H9 (cell line): ENCODE measurements around the gene NTN3. TPM values are rescaled to one million over a fixed set of nuclear protein-coding genes. Genes with fewer than 3 reads are reported as not detected.

Experiments
- DNase-seq: peaks from one replicate; pipeline ENCODE4 v3.0.0-alpha.2; 2017
- H2AFZ ChIP-seq: one replicate; pipeline ENCODE4 v1.6.1; 2013; ENCODE audit warnings: mild to moderate bottlenecking, low read length, control low read depth, moderate library complexity
- H2AK5ac ChIP-seq: 2 replicates; pipeline ENCODE4 v1.6.1; 2013; ENCODE audit warnings: low read length, control low read depth, mixed read lengths; ENCODE audit not compliant: insufficient read length
- H2BK120ac ChIP-seq: one replicate; pipeline ENCODE4 v1.6.1; 2013; ENCODE audit warnings: low read depth, mild to moderate bottlenecking, low read length, control low read depth, inconsistent platforms; ENCODE audit not compliant: poor library complexity, severe bottlenecking
- H2BK12ac ChIP-seq: 2 replicates; pipeline ENCODE4 v1.6.1; 2013; ENCODE audit warnings: low read length, control low read depth, mixed read lengths, low read depth; ENCODE audit not compliant: insufficient read length
- H2BK15ac ChIP-seq: 2 replicates; pipeline ENCODE4 v1.6.1; 2013; ENCODE audit warnings: low read depth, low read length, control low read depth
- H2BK20ac ChIP-seq: one replicate; pipeline ENCODE4 v1.6.1; 2013; ENCODE audit warnings: low read depth, mild to moderate bottlenecking, low read length, control low read depth, inconsistent platforms; ENCODE audit not compliant: poor library complexity, severe bottlenecking
- H2BK5ac ChIP-seq: 2 replicates; pipeline ENCODE4 v1.6.1; 2013; ENCODE audit warnings: low read length, control low read depth, mixed read lengths; ENCODE audit not compliant: insufficient read length
- H3K14ac ChIP-seq: 2 replicates; pipeline ENCODE4 v1.6.1; 2013; ENCODE audit warnings: low read length, control low read depth; ENCODE audit not compliant: insufficient read depth
- H3K18ac ChIP-seq: 2 replicates; pipeline ENCODE4 v1.6.1; 2013; ENCODE audit warnings: low read depth, mild to moderate bottlenecking, mixed read lengths, low read length, control low read depth; ENCODE audit not compliant: insufficient read length
- H3K23ac ChIP-seq: 2 replicates; pipeline ENCODE4 v1.6.1; 2013; ENCODE audit warnings: low read length, control low read depth, mixed read lengths, low read depth; ENCODE audit not compliant: insufficient read length
- H3K23me2 ChIP-seq: 2 replicates; pipeline ENCODE4 v1.6.1; 2013; ENCODE audit warnings: low read depth, mild to moderate bottlenecking, mixed read lengths, low read length, control low read depth; ENCODE audit not compliant: insufficient read length, poor library complexity, severe bottlenecking
- H3K27ac ChIP-seq: 2 replicates; pipeline ENCODE4 v1.5.1; 2013; ENCODE audit warnings: low read length, control low read depth, mixed read lengths, low read depth; ENCODE audit not compliant: insufficient read length
- H3K27me3 ChIP-seq: 2 replicates; pipeline ENCODE4 v1.6.1; 2013; ENCODE audit warnings: low read length, control low read depth, inconsistent platforms; ENCODE audit not compliant: insufficient read depth
- H3K4ac ChIP-seq: 2 replicates; pipeline ENCODE4 v1.6.1; 2013; ENCODE audit warnings: low read depth, mild to moderate bottlenecking, control low read depth, inconsistent platforms, low read length, moderate library complexity
- H3K4me1 ChIP-seq: 2 replicates; pipeline ENCODE4 v1.6.1; 2013; ENCODE audit warnings: low read length, control low read depth, inconsistent platforms; ENCODE audit not compliant: insufficient read depth
- H3K4me2 ChIP-seq: 2 replicates; pipeline ENCODE4 v1.6.1; 2013; ENCODE audit warnings: low read length, control low read depth, mixed read lengths; ENCODE audit not compliant: insufficient read length, insufficient read depth
- H3K56ac ChIP-seq: 2 replicates; pipeline ENCODE4 v1.6.1; 2013; ENCODE audit warnings: low read depth, mild to moderate bottlenecking, mixed read lengths, low read length, control low read depth; ENCODE audit not compliant: insufficient read length
- H3K79me1 ChIP-seq: 2 replicates; pipeline ENCODE4 v1.6.1; 2013; ENCODE audit warnings: low read depth, mild to moderate bottlenecking, moderate library complexity, low read length, control low read depth, inconsistent platforms; ENCODE audit not compliant: insufficient read depth, poor library complexity, severe bottlenecking
- H3K79me2 ChIP-seq: 2 replicates; pipeline ENCODE4 v1.6.1; 2013; ENCODE audit warnings: low read length, control low read depth, inconsistent platforms; ENCODE audit not compliant: insufficient read depth
- H3K9ac ChIP-seq: 2 replicates; pipeline ENCODE4 v1.6.1; 2013; ENCODE audit warnings: low read length, control low read depth, mixed read lengths; ENCODE audit not compliant: insufficient read length; ENCODE audit errors: extremely low read depth
- H3K9me3 ChIP-seq: one replicate; pipeline ENCODE4 v1.6.1; 2013; ENCODE audit warnings: low read depth, low read length, inconsistent platforms; ENCODE audit not compliant: control insufficient read depth
- H3T11ph ChIP-seq: one replicate; pipeline ENCODE4 v1.6.1; 2013; ENCODE audit warnings: mild to moderate bottlenecking, low read length, control low read depth, inconsistent platforms
- H4K20me1 ChIP-seq: one replicate; pipeline ENCODE4 v1.6.1; 2013; ENCODE audit not compliant: control insufficient read depth, insufficient read length, insufficient read depth
- H4K5ac ChIP-seq: 2 replicates; pipeline ENCODE4 v1.6.1; 2013; ENCODE audit warnings: low read depth, mild to moderate bottlenecking, mixed read lengths, low read length, control low read depth; ENCODE audit not compliant: insufficient read length
- H4K8ac ChIP-seq: replicated peaks from 2 replicates; pipeline ENCODE4 v1.6.1; 2013; ENCODE audit warnings: low read length, control low read depth, mixed read lengths, low read depth; ENCODE audit not compliant: insufficient read length
- H4K91ac ChIP-seq: 2 replicates; pipeline ENCODE4 v1.6.1; 2013; ENCODE audit warnings: low read depth, mild to moderate bottlenecking, moderate library complexity, mixed read lengths, low read length, control low read depth; ENCODE audit not compliant: insufficient read length
- H3K27ac Mint-ChIP-seq, 3 experiments: 2 replicates in 2 of 3; 3 replicates in 1 of 3; pipeline ENCODE4 v1.8.0; 2020 to 2021; ENCODE audit warnings: mixed read lengths in 3 of 3, mild to moderate bottlenecking in 1 of 3, moderate library complexity in 1 of 3
- H3K27me3 Mint-ChIP-seq: 2 replicates; pipeline ENCODE4 v1.8.0; 2021; ENCODE audit warnings: low read depth, mild to moderate bottlenecking, moderate library complexity, mixed read lengths
- H3K36me3 Mint-ChIP-seq, 3 experiments: 2 replicates in 2 of 3; 3 replicates in 1 of 3; pipeline ENCODE4 v1.8.0; 2020 to 2021; ENCODE audit warnings: low read depth in 3 of 3, mixed read lengths in 3 of 3; ENCODE audit not compliant: insufficient read depth in 1 of 3
- H3K4me1 Mint-ChIP-seq, 2 experiments: 2 replicates each; pipeline ENCODE4 v1.8.0; 2020; ENCODE audit warnings: mixed read lengths in 2 of 2
- H3K4me3 Mint-ChIP-seq, 2 experiments: 2 replicates in 1 of 2; 3 replicates in 1 of 2; pipeline ENCODE4 v1.8.0; 2020 to 2021; ENCODE audit warnings: mild to moderate bottlenecking in 2 of 2, mixed read lengths in 2 of 2, moderate library complexity in 1 of 2
- H3K9me3 Mint-ChIP-seq, 2 experiments: 2 replicates in 1 of 2; 3 replicates in 1 of 2; pipeline ENCODE4 v1.8.0; 2020; ENCODE audit warnings: mild to moderate bottlenecking in 2 of 2, mixed read lengths in 2 of 2, moderate library complexity in 1 of 2
- CTCF ChIP-seq: fragments of 200-600 bp; sonication (generic); conservative IDR thresholded peaks from 3 replicates; pipeline ENCODE4 v1.8.0; 2021; ENCODE audit warnings: antibody characterized with exemption, mild to moderate bottlenecking
- WGBS: extraction: QIAGEN DNeasy Blood & Tissue Kit; methylation state at CpG from one replicate; pipeline ENCODE4 v1.1.7; 2013; ENCODE audit warnings: missing lambda C conversion rate, low lambda C conversion rate, mixed read lengths; ENCODE audit not compliant: insufficient read length; ENCODE audit errors: extremely low coverage; 5-methylcytosine and 5-hydroxymethylcytosine counted together
- total RNA-seq: library from RNA; stranded (reverse); gene quantifications from 2 replicates; pipeline ENCODE4 v1.2.1, GENCODE V29; 2021

The NTN3 gene
- total RNA-seq, 1 experiment from 2014 or later = 1.3 TPM

GRCh38 chr16:2511128-2511800 lies 40.2 kb downstream of the NTN3 start:
- Histone ChIP-seq H4K91ac (no peak overlapping the region), H3K23me2 (peaks cover 14% of the 10 kb centered on the region), H2AFZ (no peak overlapping the region), H2BK20ac (no peak overlapping the region), H3K4me1 (peaks cover 3% of the 10 kb centered on the region; the same call in 1 of the 2 replicates), H4K5ac (no peak overlapping the region), H4K8ac (no peak overlapping the region), H3K27me3 (no peaks in the 10 kb centered on the region), H3T11ph (no peak overlapping the region), H3K9me3 (no peaks in the 10 kb centered on the region), H2BK15ac (no peak overlapping the region), H3K9ac (no peak overlapping the region), H3K27ac (no peak overlapping the region), H3K4me2 (no peak overlapping the region), H2AK5ac (no peak overlapping the region), H3K23ac (no peak overlapping the region), H3K79me2 (peaks cover 18% of the 10 kb centered on the region; the same call in 1 of the 2 replicates), H3K14ac (no peak overlapping the region; the same call in 1 of the 2 replicates), H3K18ac (no peak overlapping the region), H4K20me1 (no peaks in the 10 kb centered on the region), H3K4ac (no peak overlapping the region), H3K56ac (no peak overlapping the region), H3K79me1 (no peaks in the 10 kb centered on the region), H2BK120ac (no peak overlapping the region), H2BK5ac (no peak overlapping the region), H2BK12ac (no peak overlapping the region)
- Mint-ChIP-seq H3K9me3 (no peaks in the 10 kb centered on the region; a peak in 1 of 5 replicates), H3K27me3 (peaks cover 5% of the 10 kb centered on the region), H3K4me1 (peaks cover 35 to 49% of the 10 kb centered on the region in 2 experiments), H3K27ac (peak overlapping the region in 1 of 3 experiments; percentile 6; a peak in 1 of 7 replicates), H3K36me3 (peaks cover 0 to 1% (median under 1%) of the 10 kb centered on the region in 3 experiments; a peak in 4 of 7 replicates), H3K4me3 (peak overlapping the region; percentile 24 to 48; a peak in 3 of 5 replicates)
- DNase-seq = peak; percentile 57
- no peak for TF ChIP-seq CTCF
- WGBS = no CpG with 5 or more reads among the region's 24 CpGs
